GM18868 (cell line): ENCODE data around the gene LAMTOR4.

Experiments used
- ATAC-seq: cut with Tn5 transposase; IDR thresholded peaks from one replicate; pipeline ENCODE4 v1.9.1; 2021; ENCODE audit warnings: mild to moderate bottlenecking, moderate library complexity; ENCODE audit not compliant: unreplicated experiment

The LAMTOR4 gene

DNA sequence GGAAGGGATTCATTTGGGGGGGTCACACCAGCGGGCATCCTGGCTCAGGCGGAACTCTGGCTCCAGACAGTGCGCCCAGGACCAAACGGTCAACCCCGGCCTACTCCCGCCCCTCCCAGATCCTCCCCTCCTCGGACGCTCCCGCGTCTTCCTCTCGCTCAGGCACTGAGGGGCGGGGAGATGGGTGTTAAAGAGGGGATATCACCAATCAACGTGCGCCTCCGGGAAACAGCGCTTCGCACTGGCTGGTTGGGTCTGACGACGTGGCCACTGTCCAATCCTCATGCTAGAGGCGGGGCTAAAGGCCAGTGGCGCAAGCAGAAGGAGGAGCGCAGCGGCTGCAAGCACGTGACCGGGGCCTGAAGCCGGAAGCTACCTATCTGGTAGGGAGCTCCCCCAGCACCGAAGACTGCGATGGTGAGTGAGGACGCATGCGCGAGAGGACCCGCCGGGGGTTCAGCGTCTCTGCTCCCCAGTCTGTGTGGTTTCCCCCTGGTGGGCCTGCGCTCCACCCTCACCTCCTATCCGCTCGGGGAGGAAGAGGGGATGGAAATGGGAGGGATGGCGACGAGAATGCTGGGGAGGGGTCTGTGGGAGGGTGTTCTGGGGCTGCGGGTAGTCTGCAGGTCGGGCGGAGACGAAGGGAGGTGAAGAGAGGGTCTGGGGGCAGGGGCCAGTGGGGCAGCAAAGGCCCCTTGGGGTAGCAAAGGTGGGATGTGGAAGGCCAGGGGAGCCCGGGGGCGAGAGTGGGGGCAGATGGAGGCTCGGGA is at the start of gene LAMTOR4:
Gene LAMTOR4, plus strand, starts transcription at position 360 of the 770 bp plus-strand sequence. Its CDS starts 55 bp downstream, at position 415.
- peak; percentile 98 for ATAC-seq

DNA sequence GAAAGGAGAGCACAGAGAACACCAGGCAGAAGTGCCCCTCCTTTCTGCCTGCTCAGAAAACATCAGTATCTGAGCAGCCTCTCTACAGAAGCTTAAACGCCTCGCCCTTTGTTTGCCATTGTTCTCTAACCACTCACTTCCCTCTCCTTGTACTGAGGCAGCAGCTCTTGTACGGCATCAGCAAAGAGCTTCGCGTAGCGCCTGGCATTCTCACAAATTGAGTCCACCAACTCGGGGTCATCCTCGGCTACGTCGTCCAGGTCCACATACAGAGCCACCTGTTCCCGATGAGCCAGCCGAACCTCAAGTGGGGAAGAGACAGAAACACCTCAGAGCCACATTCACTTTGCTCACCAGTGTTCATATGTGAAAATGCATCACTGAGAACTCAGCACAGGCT is 49.3 kb upstream of the LAMTOR4 start:
- ATAC-seq, result no peak

- ATAC-seq, result peak; percentile 64
Observed at GRCh38 chr7:100100420-100101015, 48.2 kb upstream of the LAMTOR4 start.

DNA sequence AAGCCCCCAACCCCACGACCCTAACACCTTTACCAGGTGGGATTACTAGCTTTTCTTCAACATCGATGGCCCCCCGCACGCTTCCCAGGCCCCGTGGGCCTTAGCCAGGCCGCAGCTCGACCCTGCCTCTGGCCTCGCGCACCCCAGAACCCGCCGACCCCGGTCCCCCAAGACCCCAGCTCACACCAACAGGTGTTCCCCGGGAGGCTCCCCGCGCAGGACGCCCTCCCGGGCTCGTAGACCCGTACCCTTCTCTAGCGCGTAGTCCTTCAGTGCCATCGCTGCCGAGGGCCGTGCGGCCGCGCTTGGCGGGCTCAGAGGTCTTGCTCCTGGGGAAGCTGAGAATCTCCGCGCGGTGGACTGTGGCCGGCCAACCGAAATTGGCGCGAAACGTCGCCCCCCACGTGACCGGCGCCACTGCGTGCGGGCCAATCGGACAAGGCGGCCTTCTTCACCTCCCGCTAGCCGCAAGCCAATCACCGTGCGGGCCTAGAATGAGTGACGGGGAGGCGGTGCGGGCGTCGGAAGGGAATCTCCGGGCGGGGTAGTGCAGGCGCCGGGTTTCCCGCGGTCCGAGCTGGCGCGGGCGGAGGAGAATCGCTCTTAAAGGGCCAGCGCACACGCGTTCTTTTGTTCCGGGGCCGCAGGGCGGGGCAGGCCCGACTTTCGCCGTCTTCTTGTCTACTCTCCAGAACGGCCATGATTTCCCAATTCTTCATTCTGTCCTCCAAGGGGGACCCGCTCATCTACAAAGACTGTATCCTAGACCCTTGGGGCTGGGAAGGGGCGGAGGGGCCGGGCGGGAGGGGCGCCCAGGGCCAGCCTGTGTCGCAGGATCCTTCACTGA is 47.5 kb upstream of the LAMTOR4 start, which contains the start of the genes AP4M1 and MCM7:
Gene AP4M1, plus strand, starts transcription at position 628 of the 847 bp plus-strand sequence. Its CDS starts 72 bp downstream, at position 700.
Gene MCM7, minus strand, starts transcription at position 382 of the 847 bp plus-strand sequence. Its CDS starts 103 bp downstream, at position 279.
- ATAC-seq, result peak; percentile 82

DNA sequence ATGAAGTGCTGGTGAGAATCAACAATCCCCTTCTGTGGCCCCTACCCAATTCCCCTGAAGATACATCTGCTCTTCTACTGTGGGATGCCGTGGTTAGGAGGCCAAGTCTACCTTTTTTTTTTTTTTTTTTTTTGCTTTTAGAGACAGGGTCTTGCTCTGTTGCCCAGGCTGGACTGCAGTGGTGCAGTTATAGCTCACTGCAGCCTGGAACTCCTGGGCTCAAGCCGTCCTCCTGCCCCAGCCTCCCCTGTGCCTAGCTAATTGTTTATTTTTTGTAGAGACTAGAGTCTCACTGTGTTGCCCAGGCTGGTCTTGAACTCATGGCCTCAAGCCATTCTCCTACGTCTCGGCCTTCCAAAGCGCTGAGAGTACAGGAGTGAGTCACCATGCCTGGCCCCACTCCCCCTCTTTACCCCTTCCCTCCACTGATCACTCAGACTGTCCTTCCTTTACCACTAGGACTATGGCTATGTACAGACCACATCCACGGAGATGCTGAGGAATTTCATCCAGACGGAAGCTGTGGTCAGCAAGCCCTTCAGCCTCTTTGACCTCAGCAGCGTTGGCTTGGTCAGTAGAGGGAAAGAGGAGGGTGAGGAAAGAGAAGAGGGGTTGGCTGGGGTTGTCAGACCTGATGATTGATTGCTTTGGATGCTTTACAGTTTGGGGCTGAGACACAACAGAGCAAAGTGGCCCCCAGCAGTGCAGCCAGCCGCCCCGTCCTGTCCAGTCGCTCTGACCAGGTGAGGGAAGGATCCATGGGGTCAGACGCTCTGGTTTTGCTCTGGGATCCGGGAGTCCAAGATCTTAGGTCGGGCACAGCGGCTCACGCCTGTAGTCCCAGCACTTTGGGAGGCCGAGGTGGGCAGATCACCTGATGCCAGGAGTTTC is 45.5 kb upstream of the LAMTOR4 start:
- ATAC-seq, result no peak

DNA sequence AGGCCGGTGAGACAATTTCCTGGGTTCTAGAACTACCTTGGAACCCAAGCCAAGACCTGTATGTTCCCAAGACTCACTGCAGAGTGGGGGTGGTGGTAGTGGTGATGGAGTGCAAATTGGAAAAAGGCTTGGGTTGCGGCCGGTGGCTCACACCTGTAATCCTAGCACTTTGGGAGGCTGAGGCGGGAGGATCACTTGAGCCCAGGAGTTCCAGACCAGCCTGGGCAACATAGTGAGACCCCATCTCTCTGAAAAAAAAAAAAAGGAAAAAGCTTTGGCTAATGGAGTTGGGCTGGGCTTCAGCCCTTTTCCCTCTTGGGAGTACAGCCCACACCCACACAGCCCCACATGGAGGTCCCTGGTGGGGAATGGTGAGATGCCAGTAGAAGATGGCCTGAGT is 43.2 kb upstream of the LAMTOR4 start:
- ATAC-seq, result no peak

- no peak for ATAC-seq
Observed at GRCh38 chr7:100106633-100107032, 42.1 kb upstream of the LAMTOR4 start.

GRCh38 chr7:100107125-100107737 is 41.5 kb upstream of the LAMTOR4 start:
- no peak for ATAC-seq

GRCh38 chr7:100107890-100108289 is 40.8 kb upstream of the LAMTOR4 start:
- no peak for ATAC-seq

- ATAC-seq, result no peak
Observed at GRCh38 chr7:100109521-100110163, 39.1 kb upstream of the LAMTOR4 start.

DNA sequence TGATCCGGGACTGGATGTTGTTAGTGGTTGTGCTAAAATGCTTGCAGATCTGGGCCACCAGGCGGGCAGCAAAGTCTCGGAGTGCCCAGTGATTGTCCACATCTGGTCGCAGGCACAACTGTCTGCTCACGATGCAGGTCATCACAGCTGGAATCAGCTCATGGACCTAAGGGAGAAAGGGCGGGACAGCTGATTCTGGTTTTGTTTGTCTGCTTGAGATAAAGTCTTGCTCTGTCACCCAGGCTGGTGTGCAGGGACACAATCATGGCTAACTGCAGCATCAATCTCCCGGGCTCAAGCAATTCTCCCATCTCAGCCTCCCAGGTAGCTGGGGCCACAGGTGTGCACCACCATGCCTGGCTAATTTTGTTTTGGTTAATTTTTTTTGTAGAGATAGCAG is 37.6 kb upstream of the LAMTOR4 start:
- ATAC-seq, result no peak

- ATAC-seq, result no peak
Observed at GRCh38 chr7:100111914-100112313, 36.8 kb upstream of the LAMTOR4 start.

DNA sequence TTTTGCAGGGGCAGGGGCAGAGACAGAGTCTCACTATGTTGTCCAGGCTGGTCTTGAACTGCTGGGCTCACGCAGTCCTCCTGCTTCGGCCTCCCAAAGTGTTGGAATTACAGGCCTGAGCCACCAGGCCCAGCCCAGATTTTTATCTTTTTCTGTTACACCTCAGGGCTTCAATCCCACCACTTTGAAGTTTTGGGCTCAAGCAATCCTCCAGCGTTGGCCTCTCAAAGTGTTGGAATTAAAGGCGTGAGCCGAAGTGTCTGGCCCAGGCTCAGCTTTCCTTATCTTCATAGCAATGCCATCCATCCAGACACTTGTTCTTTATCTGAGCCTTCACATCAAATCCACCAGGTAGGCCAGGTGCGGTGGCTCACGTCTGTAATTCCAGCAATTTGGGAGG is 33.7 kb upstream of the LAMTOR4 start:
- ATAC-seq, result no peak

DNA sequence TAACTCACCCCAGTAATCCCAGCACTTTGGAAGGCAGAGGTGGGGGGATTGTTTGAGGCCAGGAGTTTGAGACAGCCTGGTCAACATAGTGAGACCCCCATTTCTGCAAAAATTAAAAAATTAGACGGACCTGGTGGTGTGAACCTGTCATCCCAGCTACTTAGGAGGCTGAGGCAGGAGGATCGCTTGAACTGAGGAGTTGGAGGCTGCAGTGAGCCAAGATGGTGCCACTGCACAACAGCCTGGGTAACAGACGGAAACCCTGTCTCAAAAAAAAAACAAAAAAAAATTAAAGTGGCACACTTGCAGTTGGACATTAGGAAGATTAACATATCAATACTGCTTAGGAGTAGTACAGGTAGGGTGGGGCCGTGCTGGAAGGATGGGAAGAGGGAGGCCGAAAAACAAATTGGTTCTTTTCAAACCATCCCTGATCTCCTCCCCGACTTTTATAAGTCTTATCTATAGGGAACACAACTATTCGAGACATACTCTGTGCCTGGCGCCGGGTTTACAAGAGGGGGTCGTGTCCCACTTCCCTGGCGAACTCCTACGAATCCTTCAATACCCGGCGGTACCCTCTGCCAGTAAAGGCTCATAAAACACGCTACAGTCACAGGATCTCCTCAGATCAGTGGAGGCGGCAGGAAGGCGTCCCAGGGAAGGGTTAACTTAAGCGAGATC is 30.2 kb upstream of the LAMTOR4 start:
- no peak for ATAC-seq

GRCh38 chr7:100119072-100119969 is 29.4 kb upstream of the LAMTOR4 start, which contains the start of the genes CNPY4 and TAF6:
Gene CNPY4, plus strand, starts transcription at chr7:100119634. Its CDS starts 111 bp downstream, at chr7:100119745.
Gene TAF6, minus strand, starts transcription at chr7:100119358. Its CDS starts 5,149 bp downstream, at chr7:100114209.
- ATAC-seq, result peak; percentile 67

GRCh38 chr7:100119970-100120732 is 28.6 kb upstream of the LAMTOR4 start:
- ATAC-seq, result peak; percentile 39

- ATAC-seq, result no peak
Observed at GRCh38 chr7:100120733-100121036, 28.0 kb upstream of the LAMTOR4 start.
